Neural crest cell (in vitro differentiated cells): ENCODE data around the gene ITGA7. TPM values are rescaled to one million over a fixed set of nuclear protein-coding genes. Genes with fewer than 3 reads are reported as not detected.

Experiments
- DNase-seq: peaks from one replicate; pipeline ENCODE4 v3.0.0; 2021; ENCODE audit warnings: low read depth, mixed read lengths, low spot score
- H3K27ac Mint-ChIP-seq: one replicate; pipeline ENCODE4 v1.8.0; 2021; ENCODE audit warnings: mild to moderate bottlenecking, mixed read lengths; ENCODE audit not compliant: unreplicated experiment
- H3K27me3 Mint-ChIP-seq: 2 replicates; pipeline ENCODE4 v1.8.0; 2021; ENCODE audit warnings: low read depth, mild to moderate bottlenecking, mixed read lengths
- H3K36me3 Mint-ChIP-seq: 2 replicates; pipeline ENCODE4 v1.8.0; 2021; ENCODE audit warnings: low read depth, mild to moderate bottlenecking, mixed read lengths
- H3K4me1 Mint-ChIP-seq: 2 replicates; pipeline ENCODE4 v1.8.0; 2021; ENCODE audit warnings: mixed read lengths
- H3K4me3 Mint-ChIP-seq: one replicate; pipeline ENCODE4 v1.8.0; 2021; ENCODE audit warnings: mild to moderate bottlenecking, mixed read lengths
- H3K9me3 Mint-ChIP-seq: 2 replicates; pipeline ENCODE4 v1.8.0; 2021; ENCODE audit warnings: mixed read lengths
- total RNA-seq: library from RNA; stranded (reverse); gene quantifications from 2 replicates; pipeline ENCODE4 v1.2.1, GENCODE V29; 2021
- TF ChIP-seq, protein P1 (sequence below): fragments of 200-600 bp; sonication (generic); conservative IDR thresholded peaks from 2 replicates; pipeline ENCODE4 v1.5.0; 2021; ENCODE audit warnings: antibody characterized with exemption, mild to moderate bottlenecking

The ITGA7 gene
- total RNA-seq, 1 donor from 2014 or later: 63.7 TPM

DNA sequence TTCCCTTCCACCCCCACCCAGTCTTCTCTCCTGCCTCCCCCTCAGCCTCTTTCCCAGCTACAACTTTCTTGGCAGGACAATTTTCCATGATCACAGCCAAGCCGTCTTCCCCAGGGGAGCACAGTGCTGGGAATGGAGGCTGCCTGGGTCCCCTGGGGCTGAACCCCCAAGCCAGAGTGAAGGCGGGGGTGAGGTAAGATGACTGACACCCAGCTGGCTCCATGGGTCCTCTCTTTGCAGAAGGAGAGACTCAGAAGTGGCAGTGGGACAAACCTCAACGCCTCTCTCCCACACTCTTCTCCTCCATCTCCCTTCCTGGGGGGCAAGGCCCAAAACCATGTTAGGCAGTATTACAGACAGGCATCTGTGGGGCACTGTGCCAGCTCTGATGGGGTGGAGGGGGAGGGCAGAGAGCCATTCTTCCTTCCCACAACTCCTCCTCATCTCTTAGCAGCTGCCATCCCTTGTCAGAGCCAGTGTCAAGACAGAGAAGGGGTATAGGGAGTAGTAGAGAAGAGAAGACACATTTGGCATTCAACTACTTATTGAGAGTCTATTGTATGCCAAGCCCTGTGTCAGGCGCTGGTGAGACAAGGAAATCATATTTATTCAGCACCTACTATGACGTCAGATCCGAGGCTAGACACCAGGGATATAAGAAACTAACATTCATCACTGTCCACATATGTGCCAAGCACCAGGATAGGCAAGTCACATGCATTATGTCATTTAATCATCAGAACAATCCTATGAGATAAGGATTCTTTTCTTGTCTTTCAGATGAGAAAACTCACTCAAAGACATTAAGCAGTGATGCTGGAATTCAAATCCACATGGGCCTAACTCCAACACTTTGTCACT is 3.6 kb downstream of the ITGA7 start:
- H3K4me3 Mint-ChIP-seq: peak overlapping the region; percentile 87
- peaks cover 46% of the 10 kb centered on the region for H3K4me1 Mint-ChIP-seq
- TF ChIP-seq, protein P1, sequence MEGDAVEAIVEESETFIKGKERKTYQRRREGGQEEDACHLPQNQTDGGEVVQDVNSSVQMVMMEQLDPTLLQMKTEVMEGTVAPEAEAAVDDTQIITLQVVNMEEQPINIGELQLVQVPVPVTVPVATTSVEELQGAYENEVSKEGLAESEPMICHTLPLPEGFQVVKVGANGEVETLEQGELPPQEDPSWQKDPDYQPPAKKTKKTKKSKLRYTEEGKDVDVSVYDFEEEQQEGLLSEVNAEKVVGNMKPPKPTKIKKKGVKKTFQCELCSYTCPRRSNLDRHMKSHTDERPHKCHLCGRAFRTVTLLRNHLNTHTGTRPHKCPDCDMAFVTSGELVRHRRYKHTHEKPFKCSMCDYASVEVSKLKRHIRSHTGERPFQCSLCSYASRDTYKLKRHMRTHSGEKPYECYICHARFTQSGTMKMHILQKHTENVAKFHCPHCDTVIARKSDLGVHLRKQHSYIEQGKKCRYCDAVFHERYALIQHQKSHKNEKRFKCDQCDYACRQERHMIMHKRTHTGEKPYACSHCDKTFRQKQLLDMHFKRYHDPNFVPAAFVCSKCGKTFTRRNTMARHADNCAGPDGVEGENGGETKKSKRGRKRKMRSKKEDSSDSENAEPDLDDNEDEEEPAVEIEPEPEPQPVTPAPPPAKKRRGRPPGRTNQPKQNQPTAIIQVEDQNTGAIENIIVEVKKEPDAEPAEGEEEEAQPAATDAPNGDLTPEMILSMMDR: no peak
- DNase-seq: no peak
- H3K9me3 Mint-ChIP-seq: no peaks in the 10 kb centered on the region
- H3K27ac Mint-ChIP-seq: no peak overlapping the region
- H3K27me3 Mint-ChIP-seq: peaks cover 27% of the 10 kb centered on the region
- no peaks in the 10 kb centered on the region for H3K36me3 Mint-ChIP-seq

GRCh38 chr12:55703288-55703687 is 4.4 kb downstream of the ITGA7 start:
- DNase-seq: no peak
- Mint-ChIP-seq H3K4me1 (peaks cover 38% of the 10 kb centered on the region), H3K36me3 (no peaks in the 10 kb centered on the region), H3K27ac (no peak overlapping the region), H3K9me3 (no peaks in the 10 kb centered on the region), H3K4me3 (peak overlapping the region; percentile 49), H3K27me3 (peaks cover 19% of the 10 kb centered on the region)
- TF ChIP-seq, protein P1: no peak

DNA sequence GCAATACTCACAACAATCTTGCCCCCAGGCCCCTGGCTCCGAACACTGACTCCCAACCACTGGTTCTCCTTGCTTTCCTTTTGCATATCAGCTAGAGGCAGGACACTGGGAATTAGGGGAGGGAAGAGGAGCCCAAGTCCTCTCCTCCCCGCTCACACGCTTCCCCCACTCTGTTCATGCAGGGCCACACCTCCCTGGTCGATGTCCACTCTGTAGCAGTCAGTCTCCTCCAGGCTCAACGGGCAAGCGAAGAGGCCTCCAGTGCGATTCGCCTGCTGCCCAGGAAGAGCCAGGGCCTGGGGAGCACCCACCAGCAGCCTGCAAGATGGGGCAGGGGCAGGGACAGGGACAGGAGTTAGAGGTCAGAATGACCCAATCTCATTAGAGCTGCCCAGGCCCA is 4.8 kb downstream of the ITGA7 start:
- Mint-ChIP-seq H3K36me3 (no peaks in the 10 kb centered on the region), H3K9me3 (no peaks in the 10 kb centered on the region), H3K27me3 (peaks cover 15% of the 10 kb centered on the region), H3K27ac (no peak overlapping the region), H3K4me3 (peak overlapping the region; percentile 49), H3K4me1 (peaks cover 34% of the 10 kb centered on the region)
- TF ChIP-seq, protein P1: no peak
- no peak for DNase-seq

DNA sequence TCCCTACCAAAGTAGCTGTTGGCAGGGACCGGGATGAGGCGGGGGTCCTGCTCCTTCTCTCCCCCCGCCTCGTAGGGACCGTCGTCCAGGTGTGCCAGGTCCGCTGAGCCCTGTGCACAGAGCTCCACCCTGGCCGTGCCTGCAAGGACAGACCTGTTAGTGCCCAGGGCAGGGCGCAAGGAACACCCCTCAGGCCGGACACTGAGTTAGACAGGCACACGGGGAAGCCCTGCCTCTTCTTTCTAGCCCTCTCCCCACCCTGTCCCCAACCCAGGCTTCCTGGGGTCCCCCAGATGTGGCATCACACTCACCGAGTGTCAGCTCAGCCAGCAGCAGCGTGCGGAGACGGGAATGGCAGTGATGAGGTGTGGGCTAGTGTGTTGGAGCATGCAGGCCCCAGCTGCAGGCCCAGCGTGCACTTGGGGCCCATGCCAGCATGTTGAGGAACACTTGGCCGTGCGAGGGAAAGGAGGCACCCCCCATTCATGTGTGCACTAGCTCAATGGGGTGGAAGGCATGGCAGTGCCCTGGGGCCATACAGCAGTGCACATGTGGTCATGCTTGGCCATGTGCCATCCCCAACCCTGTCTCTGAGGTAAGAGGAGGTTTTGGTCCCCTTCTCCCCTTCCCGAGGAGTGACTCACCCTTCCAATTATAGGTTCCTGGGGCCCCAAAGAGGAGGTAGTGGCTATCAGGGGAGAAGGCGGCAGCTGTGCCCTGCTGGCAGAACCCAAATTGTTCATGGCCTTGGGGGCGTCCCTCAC is 7.3 kb downstream of the ITGA7 start:
- H3K4me3 Mint-ChIP-seq: no peak overlapping the region

GRCh38 chr12:55699471-55700055 is 8.1 kb downstream of the ITGA7 start:
- Mint-ChIP-seq H3K4me3 (no peak overlapping the region), H3K4me1 (peaks cover 6% of the 10 kb centered on the region), H3K36me3 (no peaks in the 10 kb centered on the region), H3K9me3 (no peaks in the 10 kb centered on the region), H3K27ac (no peak overlapping the region), H3K27me3 (no peaks in the 10 kb centered on the region)
- no peak for DNase-seq
- TF ChIP-seq, protein P1: no peak

More for the DNA sequence above, 7.3 kb downstream of the ITGA7 start:
- Mint-ChIP-seq H3K36me3 (no peaks in the 10 kb centered on the region), H3K4me1 (peaks cover 14% of the 10 kb centered on the region), H3K27me3 (no peaks in the 10 kb centered on the region), H3K9me3 (no peaks in the 10 kb centered on the region), H3K27ac (no peak overlapping the region)
- TF ChIP-seq, protein P1: no peak
- DNase-seq: no peak
